Stimulated activated CD8-positive, alpha-beta memory T cell treated with anti-CD3 and anti-CD28 coated beads, Interleukin-2, amount 100 ng/mL, for 48 hours (primary cell): ENCODE data around the gene WNT5A.

Experiments used
- DNase-seq, 2 donors: peaks; one replicate each; pipeline ENCODE4 v3.0.0-alpha.2; 2020; ENCODE audit warnings: low read depth in 2 of 2

WNT5A gene

GRCh38 chr3:55486857-55487380 is at the start of gene WNT5A:
TSS of gene WNT5A (minus strand) at chr3:55487306. CDS start at chr3:55486985, 321 bp downstream.
- DNase-seq = no peak

DNA sequence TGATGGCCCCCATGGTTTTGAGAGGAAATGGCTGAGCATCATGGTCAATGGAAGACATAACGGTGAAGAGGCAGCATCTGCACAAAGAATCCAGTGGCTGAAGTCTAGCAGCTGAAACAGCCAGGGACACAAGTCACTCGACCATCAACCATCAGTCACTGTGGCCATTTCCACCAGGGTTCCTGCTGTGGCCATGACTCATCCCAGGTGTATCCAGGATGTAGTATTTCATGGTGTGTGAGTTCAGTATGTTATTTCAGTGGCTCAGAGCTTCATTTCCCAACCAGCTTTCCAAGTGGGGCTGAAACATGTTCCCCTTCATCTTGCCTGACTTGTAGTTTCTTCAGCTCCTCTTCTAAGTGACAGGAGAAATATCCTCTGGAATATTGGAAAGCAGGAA is 47.8 kb upstream of the WNT5A start:
- no peak for DNase-seq

GRCh38 chr3:55532806-55533205 is 45.7 kb upstream of the WNT5A start:
- no peak for DNase-seq

GRCh38 chr3:55531321-55531720 is 44.2 kb upstream of the WNT5A start:
- no peak for DNase-seq

GRCh38 chr3:55527361-55527760 is 40.3 kb upstream of the WNT5A start:
- no peak for DNase-seq

DNA sequence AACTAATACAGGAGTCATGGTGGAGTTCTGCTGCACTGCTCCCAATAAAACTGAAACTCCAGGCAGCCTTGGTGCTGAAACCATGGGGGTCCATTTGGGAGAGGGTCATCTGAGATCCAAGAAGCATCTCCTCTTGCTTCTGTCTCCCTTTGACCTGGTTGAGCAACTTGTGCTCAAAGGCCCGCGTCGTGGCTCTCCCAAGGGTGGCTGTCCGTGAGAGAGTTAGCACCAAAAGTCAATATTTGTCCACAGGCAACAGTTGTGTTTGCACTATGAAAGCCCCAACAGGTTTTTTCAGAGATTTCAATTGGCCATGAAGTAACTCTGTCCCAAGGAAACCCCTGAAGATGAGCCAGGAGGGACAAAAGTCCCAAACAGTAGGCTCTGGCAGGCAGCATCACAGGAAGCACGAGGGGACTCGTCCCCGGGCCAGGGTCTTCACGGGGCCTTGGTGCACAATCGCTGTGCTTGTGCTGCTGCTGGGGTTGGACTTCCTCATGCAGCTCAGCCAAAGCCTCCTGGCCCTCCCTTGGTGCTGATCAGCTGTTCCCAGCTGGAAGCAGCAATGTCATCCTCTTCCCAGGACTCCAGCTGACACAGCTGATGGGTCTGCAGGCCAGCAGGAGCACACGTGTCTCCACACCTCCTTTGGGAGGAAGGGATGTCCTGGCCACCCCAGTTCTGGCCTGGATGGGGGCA is 39.4 kb upstream of the WNT5A start:
- no peak for DNase-seq

DNA sequence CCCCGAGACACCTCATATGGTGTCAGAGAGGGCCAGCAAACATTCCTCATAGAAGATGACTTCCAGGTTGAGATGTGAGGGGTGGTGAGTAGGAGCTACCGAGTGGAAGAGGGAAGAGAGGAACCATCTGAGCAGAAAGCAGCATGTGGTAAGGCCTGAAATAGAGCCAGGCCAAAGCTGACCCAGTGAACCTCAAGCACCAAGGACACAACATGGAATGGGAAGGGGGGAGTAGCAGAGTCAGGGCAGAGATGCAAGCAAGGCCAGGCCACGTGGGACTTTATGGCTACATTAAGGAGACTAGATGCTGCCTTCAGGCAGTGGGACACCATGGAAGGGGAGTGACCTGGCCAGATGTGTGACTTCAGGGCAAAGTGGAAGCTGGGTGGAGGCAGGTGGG is 38.3 kb upstream of the WNT5A start:
- no peak for DNase-seq

DNA sequence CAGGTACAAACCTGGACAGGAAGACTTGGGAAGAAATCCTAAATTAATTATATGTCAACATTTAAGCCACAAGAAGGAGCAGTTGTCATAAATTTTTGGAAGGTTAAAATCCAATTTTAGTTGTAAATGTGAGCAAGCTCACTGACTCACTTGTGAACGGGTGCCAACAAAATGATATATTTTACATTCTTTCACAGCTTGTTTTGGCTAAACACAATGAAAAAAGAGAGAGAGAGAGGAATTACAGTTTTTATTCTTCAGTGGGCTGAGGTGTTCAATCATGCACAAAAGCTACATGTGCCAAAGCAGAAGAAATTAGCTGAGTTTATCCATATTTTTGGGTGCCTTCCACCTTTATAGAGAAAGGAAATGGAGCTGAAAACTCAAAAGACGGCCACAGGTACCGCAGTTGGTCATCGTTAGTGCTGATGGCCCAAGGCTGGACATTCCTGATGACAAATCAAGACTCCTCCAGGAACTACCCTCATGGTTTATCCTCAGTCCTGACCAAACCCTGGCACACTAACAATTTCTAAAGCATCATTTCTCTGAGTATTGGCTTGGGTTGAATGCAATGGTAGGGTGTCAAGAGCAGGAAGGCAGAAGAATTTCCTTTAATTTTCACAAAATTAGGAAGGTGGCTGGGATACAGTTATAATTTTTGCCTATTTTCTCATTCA is 37.6 kb upstream of the WNT5A start:
- DNase-seq = no peak

DNA sequence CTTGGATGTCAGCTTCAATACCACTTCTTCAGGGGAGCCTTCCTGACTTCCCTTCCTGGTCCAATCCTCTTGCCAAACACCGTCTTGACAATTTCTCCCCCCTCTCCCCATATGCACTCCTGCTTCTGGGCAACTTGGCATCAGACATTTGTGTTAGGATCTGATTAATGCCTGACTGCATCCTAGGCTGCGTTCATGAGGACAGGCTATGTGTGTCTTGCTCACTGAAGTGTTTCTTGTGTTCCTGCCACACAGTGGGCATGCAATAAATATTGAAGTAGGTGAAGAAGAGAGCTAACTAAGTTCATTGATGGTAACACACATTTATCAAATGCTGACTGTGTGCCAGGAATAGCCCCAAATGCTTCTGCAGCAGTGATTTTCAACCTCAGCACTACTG is 36.4 kb upstream of the WNT5A start:
- no peak for DNase-seq

DNA sequence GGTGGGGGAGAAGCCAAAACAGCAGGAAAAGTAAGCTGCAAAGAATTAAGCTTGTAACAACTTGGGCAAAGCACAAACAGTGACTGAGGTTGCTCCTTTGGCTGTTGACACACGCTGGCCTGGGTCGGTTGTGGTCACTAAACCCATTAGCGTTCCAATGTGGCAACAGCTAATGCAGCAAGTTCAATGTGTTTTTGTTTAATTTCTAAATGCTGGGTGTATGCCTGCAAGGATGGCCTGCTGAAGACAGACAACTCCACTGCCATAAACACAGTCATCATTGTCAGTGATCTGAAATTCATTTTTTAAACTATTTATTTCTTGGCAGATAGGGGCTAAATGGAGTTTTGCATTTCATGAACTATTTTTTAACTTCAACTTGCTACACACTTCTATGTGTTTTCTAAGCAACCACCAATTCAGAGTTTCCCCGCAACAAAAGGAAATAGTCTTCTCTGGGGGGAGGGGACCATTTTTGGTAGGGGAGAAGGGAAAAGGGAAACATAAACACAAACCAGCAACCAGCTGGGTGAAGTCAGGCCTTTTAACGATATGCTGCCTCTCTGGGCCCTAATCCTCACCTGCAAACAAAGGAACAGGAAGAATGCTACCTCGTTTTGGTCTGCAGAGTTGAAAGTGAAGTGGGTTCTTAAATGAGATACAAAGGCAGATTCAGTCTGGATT is 34.8 kb upstream of the WNT5A start:
- DNase-seq = no peak

GRCh38 chr3:55521064-55521737 is 34.1 kb upstream of the WNT5A start:
- no peak for DNase-seq

- no peak for DNase-seq
Measured at GRCh38 chr3:55519019-55519418, 31.9 kb upstream of the WNT5A start.

- DNase-seq = no peak
Measured at GRCh38 chr3:55518451-55518850, 31.3 kb upstream of the WNT5A start.

DNA sequence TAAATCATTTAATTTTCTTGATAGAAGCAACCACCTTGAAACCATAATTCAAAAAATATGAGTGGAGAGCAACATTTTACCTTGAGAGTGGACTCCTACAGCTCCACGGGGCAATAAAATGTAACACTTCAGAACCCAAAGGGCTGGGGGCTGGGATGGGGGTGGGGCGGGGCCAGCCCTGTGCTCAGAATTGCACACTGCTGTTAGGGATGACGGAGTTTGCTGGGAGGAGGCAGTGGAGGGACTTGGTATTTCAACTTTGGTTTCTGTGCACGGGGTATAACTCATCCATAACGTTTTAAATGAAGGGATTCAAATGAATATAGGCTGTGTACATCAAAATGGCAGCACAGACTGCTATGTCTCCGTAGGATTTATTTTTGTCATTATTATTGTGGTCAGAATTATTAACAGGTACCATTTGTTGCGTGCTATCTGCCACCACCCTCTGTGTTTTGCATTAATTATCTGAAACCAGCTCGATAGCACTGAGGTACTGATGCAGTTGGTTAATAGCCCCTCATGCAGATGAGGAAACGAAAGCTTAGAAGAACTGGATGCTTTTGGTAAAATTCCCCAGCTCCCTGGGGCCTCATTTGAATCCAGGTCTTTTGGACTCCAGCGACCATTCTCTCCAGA is 29.4 kb upstream of the WNT5A start:
- DNase-seq = no peak

- DNase-seq = no peak
Measured at GRCh38 chr3:55515550-55516246, 28.6 kb upstream of the WNT5A start.

DNA sequence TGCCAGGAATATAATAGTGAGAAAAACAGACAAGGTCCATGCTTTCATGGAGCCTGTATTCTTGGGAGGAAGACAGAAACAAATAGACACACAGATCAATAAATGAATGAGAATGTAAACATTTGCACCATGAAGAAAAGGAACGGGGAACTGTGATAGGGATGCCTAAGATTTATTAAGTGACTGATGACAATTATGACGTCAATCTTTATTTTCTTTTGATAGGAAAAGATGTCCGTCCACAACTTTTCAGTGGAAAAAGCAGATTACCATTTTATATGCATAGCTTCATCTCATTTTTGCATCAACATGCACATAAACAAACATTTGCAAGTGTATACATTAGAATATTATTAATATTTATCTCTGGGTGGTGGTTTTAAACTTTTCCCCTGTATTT is 27.9 kb upstream of the WNT5A start:
- DNase-seq = no peak

- DNase-seq = no peak
Measured at GRCh38 chr3:55512571-55513343, 25.7 kb upstream of the WNT5A start.

DNA sequence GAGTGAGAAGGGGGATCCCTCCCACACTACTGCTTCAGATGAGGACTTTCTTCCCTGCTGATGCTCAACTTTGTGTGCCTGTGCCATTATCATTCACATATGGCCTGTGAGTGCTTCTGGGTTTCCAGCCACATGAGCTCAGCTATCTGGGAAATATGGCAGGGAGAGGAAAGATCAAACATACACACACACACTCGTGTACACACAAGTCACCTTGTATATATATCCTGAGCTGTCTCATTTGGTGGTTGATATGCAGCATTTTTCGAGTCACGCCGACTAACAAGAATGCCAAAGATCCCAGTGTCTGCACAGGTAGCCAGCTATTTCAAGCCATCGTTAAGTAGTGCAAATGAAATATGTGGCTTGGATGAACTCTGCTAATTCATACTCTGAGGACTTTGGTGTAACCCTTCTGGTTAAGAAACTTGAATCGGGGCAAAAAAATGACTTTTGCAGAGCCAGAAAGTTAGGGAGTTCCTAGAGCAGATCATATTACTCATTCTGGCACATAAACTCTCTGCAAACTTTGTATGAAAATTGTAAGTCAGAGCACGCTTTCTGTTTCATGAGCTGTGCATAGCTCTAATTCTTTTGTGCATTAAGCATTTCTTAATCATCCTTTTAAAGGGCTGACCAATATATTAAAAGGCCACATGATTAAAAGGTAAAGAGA is 24.9 kb upstream of the WNT5A start:
- DNase-seq = no peak

DNA sequence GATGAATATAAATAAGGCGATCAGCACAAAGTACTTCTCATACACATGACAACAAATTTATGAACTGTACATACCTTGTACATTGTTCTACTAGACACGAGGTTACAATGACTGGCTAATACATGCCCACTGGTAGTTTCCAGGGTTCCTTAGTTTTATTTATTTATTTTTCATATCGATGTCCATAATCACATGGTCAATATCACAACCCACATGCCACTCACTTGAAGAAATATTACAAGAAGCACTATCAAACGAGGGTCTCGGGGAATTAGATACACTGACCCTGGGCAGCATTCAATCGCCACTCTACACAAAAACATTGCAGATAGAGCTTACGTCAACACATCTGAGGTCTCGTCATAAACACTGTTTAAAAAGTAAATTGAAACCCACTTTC is 21.2 kb upstream of the WNT5A start:
- DNase-seq = no peak

DNA sequence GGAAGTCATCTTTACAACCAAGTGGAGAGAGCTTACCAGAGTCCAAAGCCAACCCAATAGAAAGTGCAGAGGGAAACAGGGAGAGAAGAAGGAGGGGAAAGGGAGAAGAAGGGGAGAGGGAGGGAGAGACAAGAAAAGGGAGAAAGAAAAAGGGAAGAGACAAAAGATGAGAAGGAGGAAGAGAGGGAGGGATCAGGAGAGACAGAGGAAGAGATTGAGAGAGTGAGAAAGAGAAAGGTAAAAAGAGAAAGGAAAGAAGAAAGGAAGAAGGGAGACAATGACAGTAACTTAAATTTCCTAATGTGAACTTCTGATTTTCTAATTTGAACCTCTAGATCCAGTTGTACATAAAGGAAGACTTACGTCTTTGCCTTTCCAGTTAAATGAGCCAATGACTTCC is 20.7 kb upstream of the WNT5A start:
- DNase-seq = no peak
